ENCODE measurements around the gene DDX56. TPM values are rescaled to one million over a fixed set of nuclear protein-coding genes. Genes with fewer than 3 reads are reported as not detected.

The DDX56 gene
- total and polyA plus RNA-seq, 9 of the 15 experiments (the other 6 are each of a cell fraction or from before 2014, with no cell fraction given) = 33.0 to 145 (median 102) TPM

DNA sequence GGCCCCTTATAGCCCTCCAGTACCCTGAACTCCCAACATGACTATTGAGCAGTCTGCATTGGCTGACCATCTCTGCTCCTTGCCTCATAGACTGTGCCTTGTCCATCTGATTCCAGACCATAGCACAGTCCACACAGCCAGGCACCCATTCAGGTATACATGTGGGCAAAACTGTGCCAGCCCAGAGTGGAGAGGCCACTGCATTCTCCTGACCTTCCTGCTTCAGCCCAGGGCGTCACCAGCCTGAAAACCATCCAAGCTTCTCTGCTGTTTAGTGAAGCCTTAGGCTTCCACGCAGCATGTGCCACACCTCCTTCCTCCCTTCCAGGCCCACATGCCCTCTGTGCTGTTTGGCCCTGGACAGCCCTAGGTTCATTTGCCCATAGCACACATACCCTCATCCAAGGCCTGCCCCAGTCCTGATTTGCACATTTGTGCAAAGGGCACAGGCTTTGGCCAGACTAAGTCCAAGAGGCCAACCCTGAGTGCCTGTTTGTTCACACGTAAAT lies 10.5 kb downstream of the DDX56 start (continued):
- TF ChIP-seq, protein P1, sequence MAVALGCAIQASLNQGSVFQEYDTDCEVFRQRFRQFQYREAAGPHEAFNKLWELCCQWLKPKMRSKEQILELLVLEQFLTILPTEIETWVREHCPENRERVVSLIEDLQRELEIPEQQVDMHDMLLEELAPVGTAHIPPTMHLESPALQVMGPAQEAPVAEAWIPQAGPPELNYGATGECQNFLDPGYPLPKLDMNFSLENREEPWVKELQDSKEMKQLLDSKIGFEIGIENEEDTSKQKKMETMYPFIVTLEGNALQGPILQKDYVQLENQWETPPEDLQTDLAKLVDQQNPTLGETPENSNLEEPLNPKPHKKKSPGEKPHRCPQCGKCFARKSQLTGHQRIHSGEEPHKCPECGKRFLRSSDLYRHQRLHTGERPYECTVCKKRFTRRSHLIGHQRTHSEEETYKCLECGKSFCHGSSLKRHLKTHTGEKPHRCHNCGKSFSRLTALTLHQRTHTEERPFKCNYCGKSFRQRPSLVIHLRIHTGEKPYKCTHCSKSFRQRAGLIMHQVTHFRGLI (CRISPR knock-in tag; IDR thresholded peaks at IDR 0.05) = no peak
- TF ChIP-seq CHD1 (IDR thresholded peaks at IDR 0.05; ENCODE audit: low read length) (no peak), MYNN (IDR thresholded peaks at IDR 0.05) (no peak), MYNN (CRISPR knock-in tag; IDR thresholded peaks at IDR 0.05) (no peak), SIN3B (IDR thresholded peaks at IDR 0.05; ENCODE audit: low read depth) (no peak), NR2F6 (CRISPR knock-in tag; IDR thresholded peaks at IDR 0.05) (no peak), CCNT2 (IDR thresholded peaks at IDR 0.05; ENCODE audit: borderline replicate concordance, extremely low read depth, insufficient read length, low read depth, low read length) (no peak), POLR2B (IDR thresholded peaks at IDR 0.05; ENCODE audit: low read depth, partially characterized antibody) (peak; percentile 44), SUPT5H (IDR thresholded peaks at IDR 0.05) (peak; percentile 50; the same call in 1 of the 2 replicates), HDAC3 (IDR thresholded peaks at IDR 0.05; ENCODE audit: borderline replicate concordance, partially characterized antibody) (no peak), SP2 (IDR thresholded peaks at IDR 0.05; ENCODE audit: extremely low read depth, low read depth, low read length, poor library complexity, severe bottlenecking) (no peak), U2AF1 (optimal IDR thresholded peaks at IDR 0.05; ENCODE audit: low read depth, low read length) (no peak), NFATC3 (IDR thresholded peaks at IDR 0.05) (no peak), MECOM (CRISPR knock-in tag; IDR thresholded peaks at IDR 0.05) (no peak), ZNF561 (CRISPR knock-in tag; conservative IDR thresholded peaks at IDR 0.05) (no peak), RBM22 (IDR thresholded peaks at IDR 0.05; ENCODE audit: low read depth, low read length, poor library complexity, severe bottlenecking) (no peak), STAT5B (CRISPR knock-in tag; IDR thresholded peaks at IDR 0.05) (no peak), CBFA2T2 (conservative IDR thresholded peaks at IDR 0.05) (no peak)
- TF ChIP-seq, protein P2, sequence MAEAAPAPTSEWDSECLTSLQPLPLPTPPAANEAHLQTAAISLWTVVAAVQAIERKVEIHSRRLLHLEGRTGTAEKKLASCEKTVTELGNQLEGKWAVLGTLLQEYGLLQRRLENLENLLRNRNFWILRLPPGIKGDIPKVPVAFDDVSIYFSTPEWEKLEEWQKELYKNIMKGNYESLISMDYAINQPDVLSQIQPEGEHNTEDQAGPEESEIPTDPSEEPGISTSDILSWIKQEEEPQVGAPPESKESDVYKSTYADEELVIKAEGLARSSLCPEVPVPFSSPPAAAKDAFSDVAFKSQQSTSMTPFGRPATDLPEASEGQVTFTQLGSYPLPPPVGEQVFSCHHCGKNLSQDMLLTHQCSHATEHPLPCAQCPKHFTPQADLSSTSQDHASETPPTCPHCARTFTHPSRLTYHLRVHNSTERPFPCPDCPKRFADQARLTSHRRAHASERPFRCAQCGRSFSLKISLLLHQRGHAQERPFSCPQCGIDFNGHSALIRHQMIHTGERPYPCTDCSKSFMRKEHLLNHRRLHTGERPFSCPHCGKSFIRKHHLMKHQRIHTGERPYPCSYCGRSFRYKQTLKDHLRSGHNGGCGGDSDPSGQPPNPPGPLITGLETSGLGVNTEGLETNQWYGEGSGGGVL (CRISPR knock-in tag; IDR thresholded peaks at IDR 0.05) = no peak
- TF ChIP-seq, protein P3, sequence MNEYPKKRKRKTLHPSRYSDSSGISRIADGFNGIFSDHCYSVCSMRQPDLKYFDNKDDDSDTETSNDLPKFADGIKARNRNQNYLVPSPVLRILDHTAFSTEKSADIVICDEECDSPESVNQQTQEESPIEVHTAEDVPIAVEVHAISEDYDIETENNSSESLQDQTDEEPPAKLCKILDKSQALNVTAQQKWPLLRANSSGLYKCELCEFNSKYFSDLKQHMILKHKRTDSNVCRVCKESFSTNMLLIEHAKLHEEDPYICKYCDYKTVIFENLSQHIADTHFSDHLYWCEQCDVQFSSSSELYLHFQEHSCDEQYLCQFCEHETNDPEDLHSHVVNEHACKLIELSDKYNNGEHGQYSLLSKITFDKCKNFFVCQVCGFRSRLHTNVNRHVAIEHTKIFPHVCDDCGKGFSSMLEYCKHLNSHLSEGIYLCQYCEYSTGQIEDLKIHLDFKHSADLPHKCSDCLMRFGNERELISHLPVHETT (CRISPR knock-in tag; conservative IDR thresholded peaks at IDR 0.05 in 1 of 2, IDR thresholded peaks at IDR 0.05 in 1 of 2) = no peak
- TF ChIP-seq, protein P4, sequence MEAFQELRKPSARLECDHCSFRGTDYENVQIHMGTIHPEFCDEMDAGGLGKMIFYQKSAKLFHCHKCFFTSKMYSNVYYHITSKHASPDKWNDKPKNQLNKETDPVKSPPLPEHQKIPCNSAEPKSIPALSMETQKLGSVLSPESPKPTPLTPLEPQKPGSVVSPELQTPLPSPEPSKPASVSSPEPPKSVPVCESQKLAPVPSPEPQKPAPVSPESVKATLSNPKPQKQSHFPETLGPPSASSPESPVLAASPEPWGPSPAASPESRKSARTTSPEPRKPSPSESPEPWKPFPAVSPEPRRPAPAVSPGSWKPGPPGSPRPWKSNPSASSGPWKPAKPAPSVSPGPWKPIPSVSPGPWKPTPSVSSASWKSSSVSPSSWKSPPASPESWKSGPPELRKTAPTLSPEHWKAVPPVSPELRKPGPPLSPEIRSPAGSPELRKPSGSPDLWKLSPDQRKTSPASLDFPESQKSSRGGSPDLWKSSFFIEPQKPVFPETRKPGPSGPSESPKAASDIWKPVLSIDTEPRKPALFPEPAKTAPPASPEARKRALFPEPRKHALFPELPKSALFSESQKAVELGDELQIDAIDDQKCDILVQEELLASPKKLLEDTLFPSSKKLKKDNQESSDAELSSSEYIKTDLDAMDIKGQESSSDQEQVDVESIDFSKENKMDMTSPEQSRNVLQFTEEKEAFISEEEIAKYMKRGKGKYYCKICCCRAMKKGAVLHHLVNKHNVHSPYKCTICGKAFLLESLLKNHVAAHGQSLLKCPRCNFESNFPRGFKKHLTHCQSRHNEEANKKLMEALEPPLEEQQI (IDR thresholded peaks at IDR 0.05) = no peak
